NCI-H526 (cell line): ENCODE results near the gene PPME1.

Experiments used
- DNase-seq, 2 experiments: peaks; one replicate each; lab custom pipeline; 2025; lab: John Stamatoyannopoulos, UW

PPME1 gene

GRCh38 chr11:74226907-74227306 lies 55.8 kb downstream of the PPME1 start:
- DNase-seq, result no peak

DNA sequence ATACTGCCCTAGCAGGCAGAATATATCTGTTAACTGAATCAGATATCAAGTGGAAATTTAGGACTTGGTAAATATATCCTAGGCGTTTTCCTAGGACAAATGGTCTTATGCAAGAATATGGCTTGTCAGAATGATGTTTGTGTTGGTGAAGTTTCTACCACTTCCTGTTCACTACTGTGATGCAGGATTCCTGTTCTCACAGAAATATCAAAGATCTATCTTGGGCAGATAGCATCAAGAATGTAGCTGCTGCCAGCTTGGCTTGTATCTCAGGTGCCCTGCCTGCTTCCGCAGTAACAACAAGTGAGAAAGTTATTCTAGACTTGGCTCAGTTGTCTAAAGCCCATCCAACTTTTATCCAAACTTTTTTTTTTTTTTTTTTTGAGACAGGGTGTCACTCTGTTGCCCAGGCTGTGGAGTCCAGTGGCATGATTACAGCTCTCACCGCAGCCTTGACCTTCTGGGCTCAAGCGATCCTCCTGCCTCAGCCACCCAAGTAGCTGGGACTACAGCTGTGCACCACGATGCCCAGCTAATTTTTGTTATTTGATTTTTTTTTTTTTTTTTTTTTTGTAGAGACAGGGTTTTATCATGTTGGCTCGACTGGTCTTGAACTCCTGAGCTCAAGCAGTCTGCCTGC lies 61.3 kb downstream of the PPME1 start:
- no peak for DNase-seq

GRCh38 chr11:74233683-74234082 lies 62.6 kb downstream of the PPME1 start:
- no peak for DNase-seq

- DNase-seq, result no peak
These were observed 64.0 kb downstream of the PPME1 start for GRCh38 chr11:74235121-74235520.

DNA sequence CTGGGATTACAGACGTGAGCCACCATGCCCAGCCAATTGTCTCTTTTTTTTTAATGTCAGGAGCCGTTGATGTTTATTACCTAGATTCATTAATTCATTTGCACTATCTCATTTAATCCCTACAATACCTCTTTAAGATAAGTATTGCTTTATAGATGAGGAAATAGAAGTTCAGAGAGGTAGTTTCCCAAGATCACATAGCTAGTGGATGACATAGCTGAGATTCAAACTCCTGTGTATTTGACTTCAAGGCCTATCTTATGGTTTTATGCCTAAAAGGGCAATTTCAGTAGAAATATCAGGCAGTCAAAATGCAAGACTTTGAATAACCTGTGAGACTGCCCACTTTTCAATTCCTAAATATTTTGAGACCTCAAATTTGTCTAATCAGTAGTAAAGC lies 66.5 kb downstream of the PPME1 start:
- DNase-seq, result no peak

- DNase-seq, result no peak
These were observed 67.2 kb downstream of the PPME1 start for GRCh38 chr11:74238243-74238642.

DNA sequence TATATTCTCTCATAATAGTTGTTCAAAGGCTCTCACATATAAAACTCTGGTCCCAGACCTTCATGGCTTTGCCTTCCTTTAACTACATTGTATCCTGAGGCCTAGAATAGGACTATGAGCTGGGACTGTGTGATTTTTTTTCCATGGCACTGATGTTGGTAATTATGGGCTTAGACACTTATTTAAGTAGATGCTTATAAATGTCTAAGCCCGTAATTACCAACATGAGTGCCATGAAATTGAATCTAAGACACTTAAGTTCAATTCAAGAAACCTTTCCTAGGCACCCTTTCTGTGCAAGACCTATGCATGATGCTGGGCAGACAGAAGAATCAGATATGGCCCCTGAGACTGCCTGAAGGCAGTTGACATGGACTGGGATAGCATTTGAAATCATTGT lies 77.4 kb downstream of the PPME1 start:
- DNase-seq, result no peak

DNA sequence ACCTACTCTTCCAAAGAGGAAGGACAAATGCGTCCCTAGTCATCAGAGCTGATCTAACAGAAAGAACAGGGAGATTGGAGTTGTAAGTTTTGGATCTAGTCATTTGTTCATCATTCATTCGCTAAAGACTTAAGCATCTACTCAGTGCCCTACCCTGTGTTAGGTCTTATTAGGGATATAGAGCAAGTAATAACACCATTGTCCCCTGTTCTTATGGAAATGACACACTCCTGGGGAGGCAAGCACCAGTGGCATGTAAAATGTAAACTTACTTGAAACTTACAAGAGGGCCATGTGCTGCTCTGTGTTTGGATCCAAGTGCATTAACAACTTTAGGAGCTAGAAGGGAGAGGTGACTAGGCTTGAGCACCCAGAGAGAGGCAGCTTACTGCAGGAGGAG lies 78.4 kb downstream of the PPME1 start:
- no peak for DNase-seq

GRCh38 chr11:74253361-74253760 lies 82.3 kb downstream of the PPME1 start:
- no peak for DNase-seq

GRCh38 chr11:74255741-74256375 lies 84.8 kb downstream of the PPME1 start:
- DNase-seq, result peak; percentile 61 to 76

GRCh38 chr11:74256378-74257133 lies 85.5 kb downstream of the PPME1 start:
- no peak for DNase-seq

DNA sequence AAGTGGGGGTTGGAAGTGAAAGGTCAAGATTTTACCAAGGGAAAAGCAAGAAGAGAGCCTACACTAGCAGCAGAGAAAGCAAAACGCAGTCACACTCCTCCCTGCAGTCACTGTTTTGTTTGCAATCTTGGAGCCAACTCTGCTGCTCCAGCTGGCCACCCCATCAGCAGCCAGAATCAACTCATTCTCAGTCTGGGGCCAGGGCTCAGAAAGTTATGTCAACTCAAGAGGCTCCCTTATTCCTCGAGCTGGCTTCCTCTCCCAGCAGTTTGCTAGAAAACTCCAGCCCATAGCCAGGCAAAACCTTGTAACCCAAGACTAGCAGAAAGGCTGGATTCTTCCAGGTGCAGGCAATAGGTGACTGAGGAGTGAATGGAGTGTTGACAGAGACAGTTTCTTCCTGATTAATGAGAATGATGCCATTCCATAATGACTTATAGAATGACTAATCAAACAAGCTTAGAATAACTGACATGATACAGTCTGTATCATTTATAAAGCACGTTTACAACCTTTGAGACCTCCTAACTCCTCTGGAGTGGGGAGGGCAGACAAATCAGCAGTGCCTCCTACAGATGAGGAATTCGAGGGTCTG lies 87.0 kb downstream of the PPME1 start:
- no peak for DNase-seq

DNA sequence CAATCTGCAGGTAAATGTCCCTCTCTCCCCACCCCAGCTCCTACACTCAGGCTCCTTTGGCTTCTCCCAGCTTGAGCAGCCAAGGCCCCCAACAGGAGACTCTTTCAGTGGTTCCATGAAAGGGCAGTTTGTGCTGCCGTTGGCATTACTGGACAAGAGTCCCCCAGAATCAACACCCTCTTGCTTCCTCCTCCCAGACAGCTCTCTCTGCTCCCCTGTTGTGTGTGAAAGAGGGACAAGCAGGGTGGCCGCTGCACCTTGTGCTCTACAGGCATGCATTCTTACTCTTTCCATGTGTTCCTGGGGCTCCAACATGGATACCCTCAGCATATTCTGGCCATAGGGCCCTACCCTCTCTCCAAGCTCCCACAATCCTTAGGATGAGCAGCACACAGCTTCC lies 91.6 kb downstream of the PPME1 start:
- DNase-seq, result no peak

- no peak for DNase-seq
These were observed 94.2 kb downstream of the PPME1 start for GRCh38 chr11:74265256-74265655.

GRCh38 chr11:74267014-74267413 lies 95.9 kb downstream of the PPME1 start:
- DNase-seq, result no peak

DNA sequence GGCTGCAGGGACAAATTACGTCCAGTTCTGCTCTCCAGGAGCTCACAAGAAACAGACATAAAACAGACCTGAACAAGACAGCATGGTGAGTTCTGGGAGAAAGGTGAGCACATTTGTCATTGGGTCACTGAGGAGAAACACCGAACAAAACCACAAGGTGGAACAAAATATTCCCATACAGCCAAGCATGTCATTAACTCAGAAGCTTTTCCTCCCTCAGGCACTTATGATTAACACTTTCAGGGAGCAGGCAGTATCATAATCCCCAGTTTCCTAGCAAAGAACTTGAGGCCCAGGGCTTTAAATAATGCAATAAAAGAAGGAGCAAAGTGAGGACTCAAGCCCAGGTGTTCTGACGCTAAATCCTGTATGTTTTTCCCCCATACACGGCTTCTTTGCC lies 97.4 kb downstream of the PPME1 start:
- DNase-seq, result peak in 1 of 2 experiments; percentile 10

- DNase-seq, result no peak
These were observed 98.2 kb downstream of the PPME1 start for GRCh38 chr11:74269161-74269811.

DNA sequence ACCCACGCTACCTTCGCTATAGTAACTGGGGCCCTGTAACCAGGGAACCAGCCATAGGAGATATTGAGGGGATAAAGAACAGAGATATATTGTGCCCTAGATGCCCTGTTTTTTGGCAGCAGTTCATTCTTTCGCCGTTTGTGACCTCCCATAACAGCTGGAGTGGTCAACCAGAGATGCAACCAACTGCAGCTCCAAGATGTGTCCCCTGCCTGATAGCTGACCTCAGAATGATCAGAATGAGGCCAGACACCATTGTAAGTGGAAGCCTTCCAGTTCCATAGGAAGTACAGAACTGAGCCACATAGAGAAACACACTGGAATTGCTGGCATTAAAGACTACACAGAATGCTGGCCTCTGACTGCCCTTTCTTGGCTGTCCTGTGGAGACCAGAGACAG lies 101.2 kb downstream of the PPME1 start:
- DNase-seq, result no peak

- DNase-seq, result no peak
These were observed 105.5 kb downstream of the PPME1 start for GRCh38 chr11:74276581-74276980.

DNA sequence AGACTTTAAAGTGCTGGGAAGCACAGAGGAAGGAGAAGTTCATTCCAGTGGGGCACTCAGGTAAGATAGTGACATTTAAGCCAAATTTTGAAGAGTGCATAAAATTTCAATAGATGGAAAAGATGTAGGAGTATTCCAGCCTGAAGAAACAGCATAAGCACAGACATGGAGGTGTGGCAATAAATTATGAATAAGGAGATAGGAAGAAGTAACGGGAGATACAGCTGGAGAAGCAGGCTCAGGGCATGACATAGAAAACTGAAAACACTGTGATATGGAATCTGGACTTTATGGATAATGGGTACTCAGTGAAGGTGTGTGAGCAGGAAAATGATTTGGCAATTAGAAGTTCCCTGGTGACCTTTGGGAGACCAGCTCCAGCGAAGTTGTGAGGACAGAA lies 107.0 kb downstream of the PPME1 start:
- no peak for DNase-seq

- no peak for DNase-seq
These were observed 107.7 kb downstream of the PPME1 start for GRCh38 chr11:74278721-74279161.

DNA sequence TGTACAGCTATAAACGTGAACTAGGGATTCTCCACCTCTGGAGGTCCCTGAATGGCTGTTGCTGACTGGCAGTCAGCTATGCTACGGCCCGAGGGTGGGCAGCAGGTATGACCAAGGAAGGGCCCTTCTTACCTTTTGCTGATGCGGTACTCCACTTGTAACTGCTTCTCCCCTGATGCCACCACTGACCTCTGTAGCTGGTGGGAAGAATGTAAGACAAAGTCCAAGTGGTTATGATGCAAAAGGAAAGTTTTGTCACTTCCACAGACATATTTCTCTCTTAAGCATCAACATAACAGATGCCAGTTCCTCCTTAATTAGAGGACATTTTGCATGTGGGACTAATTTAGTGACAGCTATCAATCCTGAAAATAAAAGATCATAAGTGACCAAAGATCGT lies 108.2 kb downstream of the PPME1 start:
- DNase-seq, result no peak
